ENCODE data around the gene GAK.
A peak's percentile ranks its signal among the peaks of the same experiment; 100 is the strongest.
"Not testable (repeated sequence)": the region's sequence is repeated elsewhere in the genome, so short reads cannot be mapped to it uniquely, and the experiment has no call there.

Gene GAK

DNA sequence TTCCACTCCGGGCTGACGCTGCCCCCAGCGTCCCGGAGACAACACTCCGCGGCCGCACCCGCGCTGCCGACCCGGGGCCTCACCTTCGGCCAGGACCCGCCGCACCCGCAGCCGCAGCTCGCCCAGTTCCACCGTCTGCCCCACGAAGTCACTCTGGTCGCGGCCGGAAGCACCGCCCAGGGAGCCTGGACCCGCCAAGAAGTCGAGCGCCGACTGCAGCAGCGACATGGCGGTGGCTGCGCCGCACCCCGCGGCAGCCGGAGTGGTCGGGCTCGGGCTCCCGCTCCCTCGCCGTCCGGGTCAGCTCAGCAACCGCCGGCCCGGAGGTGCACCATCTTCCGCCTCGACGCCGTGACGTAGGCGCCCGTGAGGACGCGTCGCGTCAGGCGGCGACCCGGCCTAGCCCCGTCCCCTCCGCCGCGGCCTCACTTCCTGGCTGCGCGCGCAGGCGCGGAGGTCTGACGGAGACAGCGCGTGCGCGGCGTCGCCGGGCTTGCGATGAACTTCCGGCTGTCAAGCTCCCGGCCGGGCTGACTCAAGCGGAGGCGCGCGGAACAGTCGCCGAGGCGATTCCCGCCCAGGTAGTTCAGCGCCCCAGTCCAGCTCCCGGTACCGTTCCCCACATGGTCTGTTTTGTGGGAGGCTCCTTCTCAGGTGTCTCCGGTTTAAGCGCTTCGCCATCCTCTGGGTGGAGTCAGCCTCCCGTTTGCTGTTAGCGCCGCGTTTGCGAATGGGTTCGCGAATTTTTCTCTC lies at the start of gene GAK, which contains the start of gene TMEM175:
Gene GAK, minus strand, starts transcription at position 357 of the 753 bp plus-strand sequence. Its CDS starts 129 bp downstream, at position 228.
Gene TMEM175, plus strand, starts transcription at position 501 of the 753 bp plus-strand sequence. CDS start 15,280 bp downstream, outside the sequence.
- peak; percentile 93 for DNase-seq (ENCODE audit: low read depth)

DNA sequence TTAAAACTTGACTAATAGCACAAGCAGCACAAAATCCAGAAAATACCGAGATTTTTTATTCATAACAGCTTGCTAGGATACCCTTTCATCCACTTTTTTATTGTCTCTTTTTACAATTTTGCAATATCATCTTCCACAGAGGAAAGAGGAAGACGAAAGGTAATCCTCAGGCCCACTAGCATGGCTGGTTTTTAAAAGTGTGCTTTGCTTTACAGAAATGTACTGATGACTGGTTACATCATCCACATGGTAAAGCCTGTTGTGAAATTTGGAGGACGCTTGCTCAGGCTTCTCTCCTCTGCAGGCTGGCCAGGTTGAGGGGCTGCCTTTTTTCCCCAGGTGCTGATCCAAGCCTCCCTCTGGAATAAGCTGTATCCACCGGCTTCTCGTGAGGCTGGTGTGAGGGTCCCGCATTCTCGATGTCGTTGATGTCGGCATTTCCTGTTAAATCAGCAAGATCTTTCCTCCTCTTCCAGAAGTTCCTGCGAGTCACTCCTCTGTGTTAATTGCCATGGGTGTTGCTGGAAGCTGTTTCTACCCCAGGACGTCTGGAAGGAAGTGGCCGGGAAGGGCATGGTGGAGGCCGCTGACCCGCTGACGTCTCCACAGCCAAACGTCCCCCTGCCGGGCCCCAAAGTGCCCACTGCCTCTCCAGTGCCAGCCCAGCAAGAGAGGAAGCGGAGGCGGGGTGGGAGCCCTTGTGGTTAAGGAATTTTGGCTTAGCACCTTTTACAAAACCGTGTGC lies 47.0 kb upstream of the GAK start:
- DNase-seq (ENCODE audit: low read depth) = no peak

DNA sequence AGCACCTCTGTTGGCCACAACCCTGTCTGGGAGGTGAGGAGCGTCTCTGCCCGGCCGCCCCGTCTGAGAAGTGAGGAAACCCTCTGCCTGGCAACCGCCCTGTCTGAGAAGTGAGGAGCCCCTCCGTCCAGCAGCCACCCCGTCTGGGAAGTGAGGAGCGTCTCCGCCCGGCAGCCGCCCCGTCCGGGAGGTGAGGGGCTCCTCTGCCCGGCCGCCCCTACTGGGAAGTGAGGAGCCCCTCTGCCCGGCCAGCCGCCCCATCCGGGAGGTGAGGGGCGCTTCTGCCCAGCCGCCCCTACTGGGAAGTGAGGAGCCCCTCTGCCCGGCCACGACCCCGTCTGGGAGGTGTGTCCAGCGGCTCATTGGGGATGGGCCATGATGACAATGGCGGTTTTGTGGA lies 43.9 kb upstream of the GAK start:
- not testable (repeated sequence) for DNase-seq (ENCODE audit: low read depth)

DNA sequence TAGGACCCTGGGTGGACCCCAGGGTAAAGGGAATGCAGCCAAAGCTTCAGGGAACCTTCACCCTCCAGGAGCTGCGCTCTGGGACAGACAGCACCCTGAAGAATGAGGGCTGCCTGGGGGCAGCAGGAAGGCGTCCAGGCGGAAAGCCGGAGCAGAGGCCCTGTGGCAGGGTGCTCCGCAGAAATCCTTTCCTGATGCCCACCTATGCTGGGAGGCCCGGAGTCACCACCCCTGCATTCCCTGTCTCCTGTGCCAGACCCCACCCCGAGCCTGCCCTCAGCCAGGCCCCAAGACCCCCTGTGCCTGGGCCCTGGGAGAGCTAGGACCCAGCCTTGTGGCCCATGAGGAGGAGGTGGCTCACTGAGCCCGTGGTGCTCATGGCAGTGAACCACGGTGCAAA lies 42.6 kb upstream of the GAK start:
- no peak for DNase-seq (ENCODE audit: low read depth)

DNA sequence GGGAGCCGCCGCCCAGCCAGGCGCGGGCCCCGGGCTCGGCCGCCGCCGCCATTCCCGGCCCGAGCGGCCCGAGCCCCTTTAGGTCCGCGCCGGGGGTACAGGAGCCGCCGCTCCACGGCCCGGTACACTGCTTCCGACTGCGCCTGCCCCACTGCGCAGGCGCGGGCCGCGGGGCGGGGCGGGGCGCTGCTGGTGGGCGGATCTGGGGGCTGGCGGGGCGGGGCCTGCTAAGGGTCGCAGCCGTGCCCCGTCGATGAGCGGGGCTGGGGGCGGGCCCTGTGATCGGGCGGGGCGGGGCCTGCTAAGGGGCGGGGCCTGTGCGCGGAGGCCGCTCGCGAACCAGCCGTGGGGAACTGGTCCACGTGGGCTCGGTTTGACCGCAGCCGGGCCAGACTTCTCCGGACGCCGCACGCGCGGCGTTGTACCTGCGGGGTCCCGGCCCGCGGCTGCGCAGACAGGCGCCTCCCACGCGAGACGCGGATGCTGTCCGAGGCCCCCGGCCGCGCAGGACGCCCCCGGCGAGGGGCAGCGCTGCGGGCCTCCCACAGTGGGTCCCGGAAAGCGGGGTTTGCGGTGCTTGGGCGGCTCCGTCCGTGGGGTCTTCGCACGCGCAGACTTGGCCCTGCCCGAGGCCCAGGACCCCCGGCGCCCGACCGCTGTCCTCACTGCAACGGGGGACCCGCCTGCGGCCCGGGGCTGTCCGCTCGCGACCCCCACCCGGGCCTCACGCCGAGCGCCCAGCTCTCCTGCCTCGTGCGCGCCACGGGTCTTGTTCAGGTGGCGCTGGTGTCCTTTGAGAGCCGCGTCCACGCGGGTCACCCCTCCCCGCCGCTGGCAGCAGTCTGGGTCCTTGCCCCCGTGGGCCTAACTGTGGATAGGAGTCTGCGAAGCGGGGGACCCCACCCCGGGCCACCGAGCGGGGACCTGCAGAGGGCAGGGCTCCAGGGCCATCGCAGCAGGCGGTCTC lies 41.6 kb upstream of the GAK start, which contains the start of gene DGKQ:
Gene DGKQ, minus strand, starts transcription at position 139 of the 967 bp plus-strand sequence. Its CDS starts 87 bp downstream, at position 52.
- peak; percentile 79 for DNase-seq (ENCODE audit: low read depth)

DNA sequence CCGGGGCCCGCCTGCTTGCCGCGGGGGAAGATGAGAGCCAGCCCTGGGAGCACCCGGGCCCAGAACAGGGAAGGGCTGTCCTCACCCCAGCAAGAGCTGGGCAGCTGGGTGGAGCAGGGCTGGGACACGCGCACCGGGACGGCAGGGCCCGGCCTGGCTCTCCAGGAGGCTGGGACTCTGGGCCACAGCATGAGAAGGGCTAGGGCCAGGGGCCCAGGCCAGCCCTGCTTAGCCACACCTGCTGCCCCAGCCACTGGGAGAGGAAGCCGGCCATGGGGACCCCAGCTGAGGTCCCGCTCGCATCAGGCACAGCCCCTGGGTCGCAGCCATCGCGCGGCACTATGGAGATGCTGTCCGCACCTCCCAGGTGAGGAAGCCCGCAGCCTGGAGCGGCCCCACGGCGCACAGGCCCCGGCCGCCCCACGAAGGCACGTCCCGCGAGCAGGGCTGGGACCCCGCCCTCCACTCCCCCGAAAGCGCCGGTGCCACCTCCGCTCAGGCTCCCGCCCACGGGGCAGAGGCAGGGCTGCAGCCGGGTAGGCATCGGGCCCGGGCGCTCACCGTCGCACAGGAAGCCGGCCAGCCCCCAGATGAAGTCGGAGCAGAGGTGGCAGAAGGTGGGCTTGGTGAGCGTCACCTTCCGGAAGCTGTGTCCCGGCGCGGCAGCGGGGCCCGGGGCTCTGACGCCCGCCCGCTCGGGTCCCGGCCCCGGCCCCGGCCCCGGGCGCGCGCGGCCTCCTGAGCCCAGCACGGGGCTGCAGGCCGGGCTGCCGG lies 40.7 kb upstream of the GAK start:
- peak; percentile 49 for DNase-seq (ENCODE audit: low read depth)

DNA sequence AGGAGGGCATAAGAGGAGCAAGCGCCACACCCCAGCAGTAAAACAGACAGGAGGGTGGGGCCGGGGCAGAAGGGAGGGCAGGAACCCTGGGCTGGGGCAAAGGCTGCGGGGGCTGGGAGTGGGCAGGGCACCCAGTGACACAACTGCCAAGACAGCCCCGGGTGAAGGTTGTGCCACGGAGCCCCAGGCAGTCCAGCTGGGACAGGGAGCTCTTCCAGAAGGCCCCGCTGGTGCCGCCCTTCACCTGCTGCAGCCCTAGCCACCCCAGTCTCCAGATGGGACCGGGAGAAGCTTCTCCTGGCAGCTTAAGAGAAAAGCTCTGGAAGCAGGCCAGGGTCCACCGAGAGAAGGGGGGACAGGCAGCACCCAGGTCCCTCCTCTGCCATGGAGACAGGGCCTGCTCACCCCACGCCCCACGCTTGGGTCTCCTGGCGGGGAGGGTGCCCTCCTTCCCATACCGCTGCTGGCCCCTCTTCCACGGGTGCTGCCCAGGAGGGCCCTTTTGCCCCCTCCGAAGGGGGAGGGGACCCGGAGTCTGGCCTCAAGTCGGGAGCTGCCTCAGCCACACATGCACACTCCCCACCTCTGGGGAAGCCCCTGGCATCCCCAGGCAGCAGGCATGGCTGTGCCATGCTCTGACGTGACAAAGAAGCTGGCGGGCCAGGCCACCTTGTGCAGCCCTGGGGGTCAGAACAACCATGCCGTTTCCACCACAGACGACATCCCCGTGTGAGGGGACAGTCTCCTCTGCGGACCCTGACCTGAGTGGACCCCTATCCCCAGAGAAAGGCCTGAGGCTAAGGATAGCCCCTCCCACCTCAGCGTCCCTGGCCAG lies 39.8 kb upstream of the GAK start:
- no peak for DNase-seq (ENCODE audit: low read depth)

DNA sequence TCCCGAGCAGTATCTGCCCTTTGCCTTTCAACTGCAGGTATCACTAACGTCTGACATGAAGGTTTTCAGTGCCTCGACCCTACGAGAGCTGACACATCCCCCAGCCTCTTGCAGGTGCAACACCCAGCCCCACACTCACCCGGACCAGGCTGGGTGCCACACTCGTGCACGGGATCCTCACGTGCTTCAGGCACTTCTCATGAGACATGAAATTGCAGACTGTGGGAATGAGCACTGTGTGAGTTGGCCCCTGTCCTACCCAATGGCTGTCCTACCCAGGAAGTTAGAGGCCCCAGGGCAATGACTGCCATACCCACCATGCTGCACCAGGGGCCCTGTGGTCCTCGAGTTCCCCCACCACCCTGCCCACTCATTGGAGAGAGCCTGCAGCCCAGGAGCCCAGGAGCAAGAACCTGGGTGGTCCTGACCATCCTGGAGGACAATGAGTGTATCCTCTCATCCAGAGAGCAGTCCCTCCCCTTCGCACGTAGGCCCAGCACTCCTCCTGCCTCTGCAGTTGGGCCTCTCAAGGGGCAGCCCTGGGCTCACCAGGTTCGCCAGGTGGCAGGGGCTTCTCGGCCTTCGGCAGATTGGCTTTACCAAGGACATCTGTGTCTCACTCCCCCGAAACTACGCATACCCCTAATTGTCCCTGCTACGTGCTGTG lies 38.9 kb upstream of the GAK start:
- no peak for DNase-seq (ENCODE audit: low read depth)

DNA sequence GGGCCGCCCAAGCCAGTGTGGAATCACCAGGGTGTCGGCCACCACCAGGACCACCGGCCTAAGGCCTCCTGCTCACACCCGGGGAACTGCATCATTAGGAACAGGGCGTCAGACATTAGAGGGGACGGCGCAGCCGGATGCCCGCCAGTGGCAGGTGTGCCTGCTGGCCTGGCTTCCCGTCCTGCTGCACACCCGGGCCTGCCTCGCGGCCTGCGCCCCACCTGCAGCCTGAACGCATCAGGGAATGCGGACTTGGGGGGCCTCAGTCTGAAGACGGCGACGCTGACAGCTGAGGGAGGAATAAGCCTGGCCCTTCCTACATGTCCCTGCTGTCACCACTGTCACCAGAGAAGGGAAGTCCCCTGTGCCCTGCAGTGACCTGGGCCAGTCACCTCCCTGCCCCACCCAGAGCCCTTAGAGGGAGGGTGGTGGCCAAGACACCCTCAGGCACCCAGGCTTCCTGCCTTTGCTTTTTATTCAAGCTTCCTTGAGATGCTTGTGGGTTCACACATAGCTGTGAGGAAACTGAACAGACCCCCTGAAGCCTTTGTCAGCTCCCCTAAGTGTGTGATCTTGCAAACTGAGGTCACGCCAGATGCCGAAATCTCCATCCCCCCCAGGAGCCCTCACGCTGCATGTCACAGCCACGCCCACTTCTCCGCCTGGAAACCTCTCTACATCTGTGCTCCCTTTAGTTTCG lies 38.1 kb upstream of the GAK start:
- peak; percentile 57 for DNase-seq (ENCODE audit: low read depth)

DNA sequence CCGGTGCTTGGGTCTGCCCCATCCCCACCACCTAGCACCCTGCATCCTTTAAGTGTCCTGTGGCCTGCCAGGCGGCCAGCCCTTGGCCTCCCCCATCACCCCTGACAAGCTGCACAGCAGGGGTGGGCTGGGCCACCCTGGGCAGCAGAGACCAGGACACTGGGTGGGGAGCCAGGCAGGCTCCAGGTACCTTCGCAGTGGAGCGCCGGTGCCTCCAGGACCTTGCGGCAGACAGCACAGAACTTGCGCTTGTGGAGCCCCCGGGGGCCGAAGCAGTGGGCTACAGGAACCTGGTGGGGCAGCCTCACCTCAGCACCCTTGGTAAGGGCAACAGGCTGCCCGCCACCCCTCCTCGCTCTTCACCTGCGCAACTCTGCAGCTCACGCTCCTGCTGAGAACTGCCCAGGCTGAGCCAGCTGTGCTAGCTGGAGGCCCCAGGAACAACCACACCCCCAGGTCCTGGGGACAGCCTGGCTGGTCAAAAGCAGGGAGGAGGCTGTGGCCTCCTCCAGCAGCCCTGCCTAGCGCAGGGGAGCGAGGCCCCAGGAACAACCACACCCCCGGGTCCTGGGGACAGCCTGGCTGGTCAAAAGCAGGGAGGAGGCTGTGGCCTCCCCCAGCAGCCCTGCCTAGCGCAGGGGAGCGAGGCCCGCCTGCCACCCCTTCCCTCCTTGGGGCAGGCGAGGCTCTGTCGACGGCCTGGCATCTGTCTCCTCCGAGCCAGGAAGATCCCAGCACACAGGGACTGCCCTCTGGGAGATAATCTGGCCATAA lies 36.7 kb upstream of the GAK start:
- no peak for DNase-seq (ENCODE audit: low read depth)

DNA sequence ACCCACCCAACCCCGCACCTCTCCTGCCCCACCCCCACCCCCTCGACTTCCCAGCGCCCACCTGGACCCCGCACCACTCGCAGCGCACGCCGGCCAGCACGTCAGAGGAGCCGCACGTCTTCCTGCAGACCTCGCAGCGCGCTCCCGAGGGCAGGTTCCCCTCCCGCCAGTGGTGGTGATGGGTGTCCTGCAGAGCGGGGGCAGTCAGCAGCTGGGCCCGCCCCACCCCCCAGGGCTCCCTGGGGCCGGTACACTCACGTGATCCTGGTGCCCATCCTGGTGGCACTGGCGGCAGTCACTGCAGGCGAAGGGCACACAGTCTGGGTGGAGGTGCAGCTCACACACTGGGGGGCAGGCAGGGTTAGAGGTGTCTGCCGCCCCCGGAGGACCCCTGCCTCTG lies 36.1 kb upstream of the GAK start:
- DNase-seq (ENCODE audit: low read depth) = no peak

DNA sequence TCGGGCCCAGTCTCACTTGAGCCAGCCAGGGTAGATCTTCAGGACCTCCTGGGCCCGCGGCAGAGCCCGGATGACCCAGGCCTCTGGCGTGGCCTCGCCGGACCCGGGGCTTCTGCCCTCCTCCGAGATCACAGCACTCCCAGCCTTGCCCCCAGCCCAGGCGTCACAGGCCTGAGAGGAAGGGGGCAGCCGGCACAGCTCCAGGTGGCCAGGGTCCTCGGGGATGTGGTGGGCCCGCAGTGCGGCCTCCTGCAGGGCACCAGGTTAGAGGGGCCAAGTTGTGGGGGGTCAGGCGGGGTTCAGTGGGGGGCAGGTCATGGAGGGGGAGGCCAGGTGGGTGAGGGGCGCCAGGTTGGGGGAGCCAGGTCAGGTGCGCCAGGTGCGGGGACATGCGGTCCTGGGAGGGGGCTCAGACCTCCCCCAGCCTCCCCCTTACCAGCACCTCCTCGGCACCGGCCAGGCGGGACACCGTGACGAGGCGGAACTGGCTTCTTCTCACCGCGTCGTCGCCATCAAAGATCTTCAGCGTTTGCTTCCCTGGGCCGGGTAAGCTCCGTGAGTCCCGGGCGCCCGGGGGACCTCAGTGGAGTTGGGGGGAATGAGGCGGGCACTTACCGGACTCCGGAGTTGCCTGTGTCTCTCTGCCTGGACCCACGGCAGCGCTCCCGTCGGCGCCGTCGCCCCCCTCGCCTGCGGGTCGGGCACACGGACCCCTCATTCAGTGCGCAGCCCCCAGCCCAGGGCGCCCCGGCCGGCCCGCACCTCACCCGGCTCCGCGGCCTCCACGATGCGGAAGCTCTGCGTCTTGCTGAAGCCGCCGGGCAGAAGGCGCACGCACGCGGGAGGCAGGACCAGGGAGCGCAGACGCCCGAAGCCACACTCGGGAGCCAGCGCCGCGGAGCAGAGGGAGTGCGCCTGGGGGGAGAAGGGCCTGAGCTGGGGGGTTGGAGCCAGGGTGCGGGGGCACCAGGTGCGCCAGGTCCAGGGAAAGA lies 35.3 kb upstream of the GAK start:
- no peak for DNase-seq (ENCODE audit: low read depth)

DNA sequence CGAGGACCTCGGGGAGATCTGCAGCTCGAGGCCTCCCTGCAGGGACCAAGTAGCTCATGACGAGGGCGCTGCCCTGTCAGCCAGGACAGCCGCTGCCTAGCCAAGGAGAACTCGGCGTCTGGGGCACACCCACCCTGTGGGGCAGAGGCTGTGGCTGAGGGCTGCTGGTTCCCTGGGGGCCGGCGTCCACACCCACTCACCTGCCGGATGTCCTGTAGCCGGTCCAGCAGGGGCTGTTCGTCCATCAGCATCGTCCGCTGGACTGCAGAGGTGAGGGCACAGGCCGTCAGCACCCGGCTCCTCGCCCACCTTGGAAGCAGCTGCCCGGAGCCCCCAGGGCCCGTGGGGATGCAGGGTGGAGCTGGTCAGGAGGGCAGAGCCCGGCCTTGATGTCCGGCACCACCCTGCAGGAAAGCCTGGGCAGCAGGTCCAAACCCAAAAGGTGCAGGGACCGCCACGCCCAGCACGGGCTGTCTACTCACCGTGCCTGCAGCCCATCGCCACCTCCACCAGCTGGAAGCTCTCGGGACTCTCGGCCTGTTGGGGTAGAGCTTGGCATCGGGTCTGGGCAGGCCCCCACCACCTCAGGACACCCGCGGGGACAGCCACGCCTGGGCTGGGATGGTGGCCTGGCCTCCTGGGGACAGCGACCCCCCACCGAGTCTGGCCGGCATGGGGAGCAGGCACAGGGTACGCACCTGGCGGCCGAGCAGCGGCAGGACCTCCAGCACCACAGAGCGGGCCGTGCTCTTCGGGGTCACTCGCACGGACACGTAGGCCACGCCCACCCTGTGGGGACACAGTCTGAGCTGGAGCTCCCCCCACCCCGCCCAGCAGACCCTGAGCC lies 34.4 kb upstream of the GAK start:
- no peak for DNase-seq (ENCODE audit: low read depth)

DNA sequence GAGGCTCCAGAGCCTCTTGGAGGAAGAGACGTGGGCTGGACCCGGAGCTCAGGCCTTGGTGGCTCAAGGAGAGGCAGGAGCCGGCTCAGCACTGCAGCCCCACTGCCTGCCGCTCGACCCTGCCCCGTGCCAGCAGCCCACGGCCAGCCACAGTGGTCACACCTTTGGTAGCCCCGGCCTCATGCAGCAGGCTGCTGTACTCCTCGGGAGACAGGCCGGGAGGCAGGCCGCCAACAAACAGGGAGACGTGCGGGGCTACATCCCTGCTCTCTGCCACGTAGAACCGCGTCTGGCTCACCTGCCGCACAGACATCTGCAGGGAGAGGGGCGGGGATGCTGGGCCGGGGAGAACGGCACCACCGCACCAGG lies 33.6 kb upstream of the GAK start:
- no peak for DNase-seq (ENCODE audit: low read depth)

DNA sequence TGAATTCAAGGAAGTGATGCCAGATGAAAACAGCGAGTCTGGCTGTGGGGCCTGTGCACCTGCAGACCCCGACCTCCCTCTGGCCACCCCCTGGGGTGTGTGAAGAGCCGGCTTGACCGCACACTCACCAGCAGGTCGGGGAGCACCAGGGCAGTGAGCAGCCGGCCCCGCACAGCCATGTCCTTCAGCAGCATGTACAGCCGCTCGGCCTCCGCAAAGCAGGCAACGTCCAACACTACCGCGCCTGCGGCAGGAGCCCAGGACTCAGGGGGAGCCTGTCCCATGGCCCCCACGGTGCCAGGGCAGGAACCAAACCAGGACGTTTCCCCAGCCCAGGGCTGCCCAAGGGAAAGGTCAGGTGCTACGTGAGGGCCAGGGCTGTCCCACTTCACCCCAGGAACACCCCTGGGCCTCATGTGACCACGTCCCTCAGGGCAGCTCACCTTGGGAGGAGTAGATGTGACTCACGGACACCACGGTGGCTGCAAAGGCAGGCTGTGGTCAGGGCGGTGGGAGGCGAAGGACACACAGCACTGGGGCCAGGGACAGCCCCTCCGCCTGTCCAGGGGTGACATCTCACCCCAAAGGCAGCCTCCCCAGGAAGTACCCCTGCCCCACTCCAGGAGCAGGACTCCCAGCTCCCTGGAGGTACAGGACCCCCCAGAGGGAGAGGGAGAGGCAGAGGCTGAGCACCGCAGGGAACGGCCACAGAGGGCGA lies 33.1 kb upstream of the GAK start:
- no peak for DNase-seq (ENCODE audit: low read depth)
